ENCODE results near the gene LRRC7.
"Not testable (repeated sequence)": the region's sequence is repeated elsewhere in the genome, so short reads cannot be mapped to it uniquely, and the experiment has no call there.

LRRC7 gene

GRCh38 chr1:69921486-69921885 lies 353.8 kb downstream of the LRRC7 start:
- TF ChIP-seq CTCF (conservative IDR thresholded peaks at IDR 0.05; ENCODE audit: low read length) (no peak), EZH2phosphoT487 (IDR thresholded peaks at IDR 0.05; ENCODE audit: borderline replicate concordance) (no peak)
- Histone ChIP-seq H3K4me3 (ENCODE audit: low read length, poor library complexity, severe bottlenecking) (no peak overlapping the region), H3K9me3 (ENCODE audit: insufficient read depth, low read depth, low read length) (no peaks in the 10 kb centered on the region), H3F3A (ENCODE audit: low read depth) (no peaks in the 10 kb centered on the region), H3K79me2 (ENCODE audit: insufficient read depth, low read length) (no peaks in the 10 kb centered on the region), H3K27me3 (ENCODE audit: insufficient read depth, low read length, poor library complexity, severe bottlenecking) (no peaks in the 10 kb centered on the region), H3K9me2 (replicated peaks; ENCODE audit: low read depth, low read length) (no peaks in the 10 kb centered on the region), H3K4me2 (ENCODE audit: low read depth, low read length, poor library complexity, severe bottlenecking) (no peak overlapping the region), H3K9ac (ENCODE audit: low read depth, low read length, poor library complexity, severe bottlenecking) (no peak overlapping the region), H3K4me1 (ENCODE audit: insufficient read depth, low read length, poor library complexity, severe bottlenecking) (no peaks in the 10 kb centered on the region), H2AFZ (ENCODE audit: low read length) (no peak overlapping the region), H3K36me3 (ENCODE audit: insufficient read depth, low read length) (no peaks in the 10 kb centered on the region), H4K20me1 (ENCODE audit: insufficient read depth, low read length, poor library complexity, severe bottlenecking) (no peaks in the 10 kb centered on the region)

- H3K9me3 ChIP-seq (ENCODE audit: insufficient read depth, low read depth, low read length); H3K9ac ChIP-seq (ENCODE audit: low read depth, low read length, poor library complexity, severe bottlenecking); H3F3A ChIP-seq (ENCODE audit: low read depth); H3K27me3 ChIP-seq (ENCODE audit: insufficient read depth, low read length, poor library complexity, severe bottlenecking); H3K4me3 ChIP-seq (ENCODE audit: low read length, poor library complexity, severe bottlenecking); H3K4me1 ChIP-seq (ENCODE audit: insufficient read depth, low read length, poor library complexity, severe bottlenecking); H3K4me2 ChIP-seq (ENCODE audit: low read depth, low read length, poor library complexity, severe bottlenecking); H3K36me3 ChIP-seq (ENCODE audit: insufficient read depth, low read length); H2AFZ ChIP-seq (ENCODE audit: low read length); H3K79me2 ChIP-seq (ENCODE audit: insufficient read depth, low read length); H3K9me2 ChIP-seq (replicated peaks; ENCODE audit: low read depth, low read length); H4K20me1 ChIP-seq (ENCODE audit: insufficient read depth, low read length, poor library complexity, severe bottlenecking): not testable (repeated sequence)
These were observed 360.5 kb downstream of the LRRC7 start for GRCh38 chr1:69928234-69928633.

GRCh38 chr1:69929308-69930057 lies 361.8 kb downstream of the LRRC7 start:
- no peaks in the 10 kb centered on the region for H3K9me2 ChIP-seq (replicated peaks; ENCODE audit: low read depth, low read length)

More at GRCh38 chr1:69929308-69930057, 361.8 kb downstream of the LRRC7 start:
- TF ChIP-seq CTCF (conservative IDR thresholded peaks at IDR 0.05; ENCODE audit: low read length) (no peak), EZH2phosphoT487 (IDR thresholded peaks at IDR 0.05; ENCODE audit: borderline replicate concordance) (no peak)
- Histone ChIP-seq H3K36me3 (ENCODE audit: insufficient read depth, low read length) (no peaks in the 10 kb centered on the region), H3K4me2 (ENCODE audit: low read depth, low read length, poor library complexity, severe bottlenecking) (no peak overlapping the region), H2AFZ (ENCODE audit: low read length) (no peak overlapping the region), H3K27me3 (ENCODE audit: insufficient read depth, low read length, poor library complexity, severe bottlenecking) (no peaks in the 10 kb centered on the region), H3K79me2 (ENCODE audit: insufficient read depth, low read length) (no peaks in the 10 kb centered on the region), H4K20me1 (ENCODE audit: insufficient read depth, low read length, poor library complexity, severe bottlenecking) (no peaks in the 10 kb centered on the region), H3K9me3 (ENCODE audit: insufficient read depth, low read depth, low read length) (no peaks in the 10 kb centered on the region), H3K9ac (ENCODE audit: low read depth, low read length, poor library complexity, severe bottlenecking) (no peak overlapping the region), H3F3A (ENCODE audit: low read depth) (no peaks in the 10 kb centered on the region), H3K4me3 (ENCODE audit: low read length, poor library complexity, severe bottlenecking) (no peak overlapping the region), H3K4me1 (ENCODE audit: insufficient read depth, low read length, poor library complexity, severe bottlenecking) (no peaks in the 10 kb centered on the region)
